PC-9 (cell line): ENCODE data around the gene DSCAM. TPM values are rescaled to one million over a fixed set of nuclear protein-coding genes. Genes with fewer than 3 reads are reported as not detected.

Source experiments
- BruUV-seq: library from RNA; stranded (reverse); fragments of 400-500 nt; replicated peaks from 2 replicates; lab custom pipeline; 2021; lab: Mats Ljungman, UMichigan
- CTCF ChIA-PET: fragments of 300-600 bp; sonication (Branson Sonifier 250); formaldehyde crosslinking; loops from one replicate; lab custom pipeline; 2022; ENCODE audit warnings: antibody characterized with exemption; lab: Charles Lee
- POLR2A ChIA-PET: fragments of 300-600 bp; sonication (Branson Sonifier 250); formaldehyde crosslinking; loops from one replicate; lab custom pipeline; 2022; ENCODE audit warnings: antibody characterized with exemption; ENCODE audit not compliant: unreplicated experiment; lab: Charles Lee
- DNase-seq, 2 experiments: peaks; one replicate each; pipeline versions ENCODE4 v3.0.0 to v3.0.0-alpha.2; 2015 to 2022; ENCODE audit warnings: mixed read lengths in 1 of 2
- H2AFZ ChIP-seq: fragments of 200-600 bp; sonication (generic); 2 replicates; pipeline ENCODE4 v1.8.1; 2017; ENCODE audit warnings: antibody characterized with exemption
- H3F3A ChIP-seq: fragments of 200-600 bp; sonication (generic); 2 replicates; pipeline ENCODE4 v1.8.1; 2017; ENCODE audit warnings: antibody characterized with exemption, mild to moderate bottlenecking, low read depth; ENCODE audit not compliant: insufficient read depth
- H3K27ac ChIP-seq: fragments of 200-600 bp; sonication (generic); 2 replicates; pipeline ENCODE4 v1.6.1; 2016; ENCODE audit warnings: mixed run types
- H3K27me3 ChIP-seq: fragments of 200-600 bp; sonication (generic); 2 replicates; pipeline ENCODE4 v1.6.1; 2016; ENCODE audit warnings: low read depth, mixed run types; ENCODE audit not compliant: insufficient read depth
- H3K36me3 ChIP-seq: fragments of 200-600 bp; sonication (generic); 2 replicates; pipeline ENCODE4 v1.6.1; 2016; ENCODE audit warnings: low read depth, mixed run types
- H3K4me1 ChIP-seq: fragments of 200-600 bp; sonication (generic); replicated peaks from 2 replicates; pipeline ENCODE4 v1.6.1; 2016; ENCODE audit warnings: mixed run types; ENCODE audit not compliant: insufficient read depth
- H3K4me2 ChIP-seq: fragments of 200-600 bp; sonication (generic); 2 replicates; pipeline ENCODE4 v1.6.1; 2017; ENCODE audit warnings: mixed run types
- H3K4me3 ChIP-seq: fragments of 200-600 bp; sonication (generic); 2 replicates; pipeline ENCODE4 v1.6.1; 2016; ENCODE audit warnings: mixed run types
- H3K79me2 ChIP-seq: fragments of 200-600 bp; sonication (generic); 2 replicates; pipeline ENCODE4 v1.6.1; 2017; ENCODE audit warnings: low read depth, mixed run types
- H3K9me2 ChIP-seq: fragments of 200-600 bp; sonication (generic); 2 replicates; pipeline ENCODE4 v1.8.1; 2017; ENCODE audit warnings: mild to moderate bottlenecking; ENCODE audit not compliant: insufficient read depth
- H3K9me3 ChIP-seq: fragments of 200-600 bp; sonication (generic); 2 replicates; pipeline ENCODE4 v1.8.1; 2016; ENCODE audit warnings: low read depth; ENCODE audit not compliant: insufficient read depth
- H4K20me1 ChIP-seq: fragments of 200-600 bp; sonication (generic); 2 replicates; pipeline ENCODE4 v1.8.1; 2017; ENCODE audit not compliant: insufficient read depth
- CTCF ChIP-seq: fragments of 200-600 bp; sonication (generic); conservative IDR thresholded peaks from 2 replicates; pipeline ENCODE4 v1.6.1; 2017; ENCODE audit warnings: mixed run types, antibody characterized with exemption, mild to moderate bottlenecking, moderate library complexity
- EZH2 ChIP-seq: fragments of 200-600 bp; sonication (generic); IDR thresholded peaks from 2 replicates; pipeline ENCODE4 v1.8.0; 2017; ENCODE audit warnings: antibody characterized with exemption, low read depth
- intact Hi-C: fragments of 100-400 bp; cut with micrococcal nuclease; formaldehyde crosslinking; loops from one replicate; pipeline ENCODE4 v1.10.0; 2022; ENCODE audit not compliant: unreplicated experiment
- total RNA-seq: library from RNA; stranded (reverse); gene quantifications from 2 replicates; pipeline ENCODE4 v1.2.3, GENCODE V29; 2021

Gene DSCAM
- total RNA-seq, 1 experiment from 2014 or later: not detected

DNA sequence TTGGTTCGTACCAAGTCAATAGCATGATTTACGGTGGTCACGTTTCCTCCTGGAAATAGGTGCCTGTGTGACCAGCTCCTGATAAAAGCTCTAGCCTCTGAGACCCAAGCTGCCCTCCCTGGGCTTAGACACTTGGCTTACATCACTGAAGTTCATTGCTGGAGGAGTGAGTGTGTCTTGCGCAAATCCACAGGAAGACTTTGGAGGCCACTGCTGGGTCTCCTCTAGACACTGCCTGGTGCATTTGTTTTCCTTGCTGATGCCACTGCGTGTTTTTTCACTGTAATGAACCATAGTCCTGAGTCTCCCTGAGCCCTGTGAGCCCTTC lies 230.6 kb downstream of the DSCAM start:
- no peaks in the 10 kb centered on the region for H3F3A ChIP-seq
- CTCF ChIA-PET: no interaction called here
- H3K27me3 ChIP-seq: peaks cover 10% of the 10 kb centered on the region; the same call in 1 of the 2 replicates
- no peaks in the 10 kb centered on the region for H3K9me2 ChIP-seq
- no peak overlapping the region for H3K27ac ChIP-seq
- H3K4me1 ChIP-seq: no peaks in the 10 kb centered on the region
- H3K4me3 ChIP-seq: no peak overlapping the region
- no peaks in the 10 kb centered on the region for H3K9me3 ChIP-seq
- intact Hi-C loops: no loop called here
- no peak for DNase-seq
- TF ChIP-seq EZH2 (no peak), CTCF (no peak)
- no peak overlapping the region for H2AFZ ChIP-seq
- no TSS peak for BruUV-seq
- POLR2A ChIA-PET: no interaction called here
- no peaks in the 10 kb centered on the region for H3K79me2 ChIP-seq
- no peak overlapping the region for H3K4me2 ChIP-seq
- no peaks in the 10 kb centered on the region for H3K36me3 ChIP-seq
- H4K20me1 ChIP-seq: no peaks in the 10 kb centered on the region

DNA sequence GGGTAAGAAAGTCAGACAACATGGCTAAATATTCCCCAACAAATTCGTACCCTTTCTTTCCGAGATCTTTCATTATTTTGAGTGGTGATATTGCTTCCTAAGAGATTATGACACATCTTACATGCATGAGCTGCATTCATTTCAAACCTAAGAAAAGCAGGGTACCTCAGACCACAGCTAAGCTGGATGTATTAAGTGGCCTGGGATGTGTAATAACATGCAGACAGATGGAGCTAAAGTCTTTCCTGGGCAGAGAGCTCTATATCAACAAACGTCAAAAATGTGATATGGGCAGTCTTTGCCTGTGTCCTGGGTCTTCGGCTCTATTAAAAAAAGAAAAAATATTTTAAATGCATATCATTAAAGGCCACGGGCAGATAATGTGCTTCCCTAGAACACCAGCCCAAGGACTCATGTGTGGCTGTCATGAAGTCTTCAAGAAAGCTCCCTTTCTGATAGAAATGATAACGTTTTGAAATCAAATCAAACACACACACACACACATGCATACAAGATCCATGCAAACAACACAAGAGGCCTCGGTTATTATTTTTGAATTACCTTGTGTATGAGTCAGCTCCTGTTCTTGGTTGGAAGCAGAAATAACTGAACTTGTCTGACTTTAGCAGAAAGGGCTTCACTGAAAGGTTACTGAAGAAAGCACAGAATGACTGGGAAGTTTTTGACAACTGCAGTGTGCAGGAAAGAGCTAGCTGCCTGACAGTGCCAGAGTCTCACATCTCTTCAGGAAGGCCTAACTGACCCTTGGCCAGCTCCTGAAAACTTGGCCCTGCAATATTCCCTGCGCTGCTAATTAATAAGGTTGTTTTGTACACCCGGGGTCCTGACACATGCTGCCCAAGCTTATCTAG lies 231.2 kb downstream of the DSCAM start:
- H3F3A ChIP-seq: no peaks in the 10 kb centered on the region
- H3K4me1 ChIP-seq: no peaks in the 10 kb centered on the region
- ChIA-PET CTCF (no interaction called here), POLR2A (no interaction called here)
- TF ChIP-seq CTCF: no peak
- TF ChIP-seq EZH2: no peak
- H2AFZ ChIP-seq: no peak overlapping the region
- H3K9me2 ChIP-seq: no peaks in the 10 kb centered on the region
- no peaks in the 10 kb centered on the region for H3K36me3 ChIP-seq
- BruUV-seq: no TSS peak
- no peaks in the 10 kb centered on the region for H4K20me1 ChIP-seq
- intact Hi-C loops: no loop called here
- no peak overlapping the region for H3K27ac ChIP-seq
- no peaks in the 10 kb centered on the region for H3K9me3 ChIP-seq
- no peak overlapping the region for H3K4me2 ChIP-seq
- no peak for DNase-seq
- no peaks in the 10 kb centered on the region for H3K79me2 ChIP-seq
- no peak overlapping the region for H3K4me3 ChIP-seq
- H3K27me3 ChIP-seq: peaks cover 10% of the 10 kb centered on the region; the same call in 1 of the 2 replicates

DNA sequence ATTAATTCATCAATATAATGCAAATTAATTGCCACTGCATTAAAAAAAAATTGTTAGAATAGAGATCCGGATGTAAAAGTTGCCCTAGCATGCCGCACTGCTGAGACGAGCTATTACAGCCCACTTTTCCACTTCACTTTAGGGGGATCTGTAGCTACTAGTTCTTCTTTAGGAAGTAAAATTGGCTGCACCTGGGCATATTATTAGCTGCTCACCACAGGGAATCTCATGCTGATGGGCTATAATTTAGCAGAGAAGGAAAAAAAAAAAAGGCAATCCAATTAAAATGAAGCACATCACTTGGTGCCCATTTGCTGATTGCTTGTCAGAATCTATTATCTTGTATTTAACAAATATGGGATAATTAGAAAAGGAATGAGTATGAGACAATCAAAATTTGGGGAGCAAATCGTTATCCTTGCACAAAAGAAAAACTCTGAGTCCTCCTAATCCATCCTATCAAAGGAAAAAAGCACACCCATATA lies 233.4 kb downstream of the DSCAM start:
- CTCF ChIA-PET: no interaction called here
- POLR2A ChIA-PET: no interaction called here
- TF ChIP-seq CTCF (no peak), EZH2 (no peak)
- Histone ChIP-seq H3K9me3 (no peaks in the 10 kb centered on the region), H3F3A (no peaks in the 10 kb centered on the region), H3K4me2 (no peak overlapping the region), H2AFZ (no peak overlapping the region), H3K27ac (no peak overlapping the region), H3K4me3 (no peak overlapping the region), H3K27me3 (peaks cover 9% of the 10 kb centered on the region; the same call in 1 of the 2 replicates), H3K4me1 (no peaks in the 10 kb centered on the region), H3K9me2 (no peaks in the 10 kb centered on the region), H4K20me1 (no peaks in the 10 kb centered on the region), H3K79me2 (no peaks in the 10 kb centered on the region), H3K36me3 (no peaks in the 10 kb centered on the region)
- intact Hi-C loops: no loop called here
- no TSS peak for BruUV-seq
- no peak for DNase-seq
